Inflammatory macrophage treated with lipopolysaccharide for 4 hours (primary cell): Measurements from ENCODE around the gene MAP3K7.

Source experiments
- DNase-seq: peaks from one replicate; pipeline ENCODE4 v3.0.0-alpha.2; 2020

Gene MAP3K7

GRCh38 chr6:90586836-90587638 is at the start of gene MAP3K7:
MAP3K7 (minus strand) TSS chr6:90587072; CDS start chr6:90586883, 189 bp downstream.
- peak; percentile 96 for DNase-seq

- no peak for DNase-seq
Measured at GRCh38 chr6:90631046-90631445, 44.2 kb upstream of the MAP3K7 start.

- DNase-seq = no peak
Measured at GRCh38 chr6:90621581-90621980, 34.7 kb upstream of the MAP3K7 start.

GRCh38 chr6:90619221-90619620 is 32.3 kb upstream of the MAP3K7 start:
- DNase-seq = no peak

- no peak for DNase-seq
Measured at GRCh38 chr6:90612313-90612680, 25.4 kb upstream of the MAP3K7 start.

- no peak for DNase-seq
Measured at GRCh38 chr6:90611543-90612312, 24.9 kb upstream of the MAP3K7 start.

- no peak for DNase-seq
Measured at GRCh38 chr6:90610751-90611542, 24.1 kb upstream of the MAP3K7 start.

- no peak for DNase-seq
Measured at GRCh38 chr6:90610301-90610750, 23.5 kb upstream of the MAP3K7 start.

GRCh38 chr6:90605749-90606340 is 19.0 kb upstream of the MAP3K7 start:
- DNase-seq = no peak

- no peak for DNase-seq
Measured at GRCh38 chr6:90604546-90604945, 17.7 kb upstream of the MAP3K7 start.

- DNase-seq = no peak
Measured at GRCh38 chr6:90599151-90599550, 12.3 kb upstream of the MAP3K7 start.

- DNase-seq = no peak
Measured at GRCh38 chr6:90598192-90598951, 11.5 kb upstream of the MAP3K7 start.

GRCh38 chr6:90596967-90597539 is 10.2 kb upstream of the MAP3K7 start:
- DNase-seq = no peak

GRCh38 chr6:90595854-90596253 is 9.0 kb upstream of the MAP3K7 start:
- no peak for DNase-seq

- DNase-seq = peak; percentile 10
Measured at GRCh38 chr6:90586546-90586835, 381 bp downstream of the MAP3K7 start.

- DNase-seq = peak; percentile 56
Measured at GRCh38 chr6:90584636-90585255, 2.1 kb downstream of the MAP3K7 start.

GRCh38 chr6:90583836-90584481 is 2.9 kb downstream of the MAP3K7 start:
- DNase-seq = peak; percentile 24

- peak; percentile 7 for DNase-seq
Measured at GRCh38 chr6:90583179-90583835, 3.6 kb downstream of the MAP3K7 start.

- DNase-seq = no peak
Measured at GRCh38 chr6:90581146-90581545, 5.7 kb downstream of the MAP3K7 start.

GRCh38 chr6:90578894-90579549 is 7.8 kb downstream of the MAP3K7 start:
- DNase-seq = no peak
